Left ventricle myocardium inferior (tissue), 1 donor: Measurements from ENCODE around the gene ZNF423. TPM values are rescaled to one million over a fixed set of nuclear protein-coding genes. Genes with fewer than 3 reads are reported as not detected.

ENCODE experiments used
- DNase-seq: peaks from one replicate; pipeline ENCODE4 v3.0.0-alpha.2; 2020
- H3K27ac ChIP-seq: fragments of 200-600 bp; replicated peaks from 2 replicates; pipeline ENCODE4 v1.8.0; 2021
- H3K27me3 ChIP-seq: fragments of 200-600 bp; 2 replicates; pipeline ENCODE4 v1.8.0; 2021; ENCODE audit warnings: low read depth
- H3K36me3 ChIP-seq: fragments of 200-600 bp; 2 replicates; pipeline ENCODE4 v1.8.0; 2021
- H3K4me1 ChIP-seq: fragments of 200-600 bp; 2 replicates; pipeline ENCODE4 v1.8.0; 2021
- H3K4me3 ChIP-seq: fragments of 200-600 bp; 2 replicates; pipeline ENCODE4 v1.8.0; 2021; ENCODE audit warnings: mild to moderate bottlenecking, moderate library complexity
- H3K9me3 ChIP-seq: fragments of 200-600 bp; replicated peaks from 2 replicates; pipeline ENCODE4 v1.8.0; 2021
- CTCF ChIP-seq: fragments of 200-600 bp; IDR thresholded peaks from 2 replicates; pipeline ENCODE4 v1.8.0; 2021; ENCODE audit warnings: antibody characterized with exemption, mild to moderate bottlenecking, borderline replicate concordance
- intact Hi-C: fragments of 100-400 bp; cut with micrococcal nuclease; formaldehyde crosslinking; loops from one replicate; pipeline ENCODE4 v1.11.0; 2022
- total RNA-seq: library from RNA; stranded (reverse); fragmentation: NEBNext Ultra II Directional; extraction: Animal tissue kit (Norgen Biotek cat#: 25700); gene quantifications from one replicate; pipeline ENCODE4 v1.2.1, GENCODE V29; 2021
- donor health status: DM: no; HTN: yes; CAD: no; lungs with severe emphysema.

ZNF423 gene
- total RNA-seq, 1 donor from 2014 or later = 8.6 TPM

- Histone ChIP-seq H3K4me3 (peak overlapping the region; percentile 57), H3K27ac (peak overlapping the region; percentile 87), H3K9me3 (no peaks in the 10 kb centered on the region), H3K27me3 (peaks cover 28% of the 10 kb centered on the region), H3K36me3 (no peaks in the 10 kb centered on the region), H3K4me1 (peaks cover 76% of the 10 kb centered on the region)
- no peak for TF ChIP-seq CTCF
- no peak for DNase-seq
- intact Hi-C loops = no loop called here
Measured at GRCh38 chr16:49838441-49839016, 17.4 kb downstream of the ZNF423 start.

- Histone ChIP-seq H3K36me3 (no peaks in the 10 kb centered on the region), H3K27ac (peak overlapping the region; percentile 87), H3K4me3 (peak overlapping the region; percentile 57), H3K9me3 (no peaks in the 10 kb centered on the region), H3K27me3 (peaks cover 28% of the 10 kb centered on the region), H3K4me1 (peaks cover 75% of the 10 kb centered on the region)
- DNase-seq = no peak
- intact Hi-C loops = no loop called here
- TF ChIP-seq CTCF = no peak
Measured at GRCh38 chr16:49837688-49838410, 18.1 kb downstream of the ZNF423 start.

GRCh38 chr16:49836668-49837067 is 19.2 kb downstream of the ZNF423 start:
- H3K9me3 ChIP-seq = no peaks in the 10 kb centered on the region
- no peak for DNase-seq

GRCh38 chr16:49836218-49836617 is 19.7 kb downstream of the ZNF423 start:
- H3K4me3 ChIP-seq = no peak overlapping the region
- H3K27ac ChIP-seq = peak overlapping the region; percentile 87
- no peaks in the 10 kb centered on the region for H3K9me3 ChIP-seq
- DNase-seq = no peak
- no peak for TF ChIP-seq CTCF
- no peaks in the 10 kb centered on the region for H3K36me3 ChIP-seq
- intact Hi-C loops = no loop called here
- peaks cover 85% of the 10 kb centered on the region for H3K4me1 ChIP-seq
- peaks cover 28% of the 10 kb centered on the region for H3K27me3 ChIP-seq

More at GRCh38 chr16:49836668-49837067, 19.2 kb downstream of the ZNF423 start:
- Histone ChIP-seq H3K27me3 (peaks cover 28% of the 10 kb centered on the region), H3K36me3 (no peaks in the 10 kb centered on the region), H3K4me1 (peaks cover 82% of the 10 kb centered on the region), H3K27ac (peak overlapping the region; percentile 87), H3K4me3 (no peak overlapping the region)
- TF ChIP-seq CTCF = no peak
- intact Hi-C loops = no loop called here

GRCh38 chr16:49835161-49835777 is 20.6 kb downstream of the ZNF423 start:
- Histone ChIP-seq H3K27me3 (peaks cover 28% of the 10 kb centered on the region), H3K27ac (peak overlapping the region; percentile 87), H3K4me1 (peaks cover 85% of the 10 kb centered on the region), H3K4me3 (peak overlapping the region; percentile 35), H3K9me3 (no peaks in the 10 kb centered on the region), H3K36me3 (no peaks in the 10 kb centered on the region)
- TF ChIP-seq CTCF = no peak
- DNase-seq = no peak
- intact Hi-C loops = no loop called here
